Measurements from ENCODE around the gene PEX5L.

Gene PEX5L

DNA sequence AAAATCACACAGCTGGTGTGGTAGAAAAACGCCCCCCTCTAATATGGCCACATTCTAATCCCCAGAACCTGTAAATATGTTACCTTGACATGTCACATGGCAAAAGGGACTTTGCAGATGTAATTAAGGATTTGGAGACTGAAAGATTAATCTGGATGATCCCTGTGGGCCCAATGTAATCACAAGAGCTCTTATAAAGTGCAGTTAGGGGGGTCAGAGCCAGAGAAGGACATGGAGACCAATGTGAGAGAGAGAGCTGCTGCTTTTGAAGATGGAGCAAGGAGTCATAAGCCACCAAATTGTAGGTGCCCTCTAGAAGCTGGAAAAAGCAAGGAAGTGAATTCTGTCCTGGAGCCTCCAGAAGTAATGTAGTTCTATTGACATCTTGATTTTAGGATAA, 152.6 kb downstream of the PEX5L start:
- no peaks in the 10 kb centered on the region for H3K36me3 ChIP-seq (replicated peaks; ENCODE audit: insufficient read depth, low read length)
- H3K4me1 ChIP-seq (ENCODE audit: low read length): peaks cover 8% of the 10 kb centered on the region
- H4K20me1 ChIP-seq (ENCODE audit: insufficient read depth, low read length): no peaks in the 10 kb centered on the region
- H3K9ac ChIP-seq (ENCODE audit: low read length): no peak overlapping the region
- no peak overlapping the region for H2AFZ ChIP-seq (ENCODE audit: low read length)
- TF ChIP-seq, protein P1, sequence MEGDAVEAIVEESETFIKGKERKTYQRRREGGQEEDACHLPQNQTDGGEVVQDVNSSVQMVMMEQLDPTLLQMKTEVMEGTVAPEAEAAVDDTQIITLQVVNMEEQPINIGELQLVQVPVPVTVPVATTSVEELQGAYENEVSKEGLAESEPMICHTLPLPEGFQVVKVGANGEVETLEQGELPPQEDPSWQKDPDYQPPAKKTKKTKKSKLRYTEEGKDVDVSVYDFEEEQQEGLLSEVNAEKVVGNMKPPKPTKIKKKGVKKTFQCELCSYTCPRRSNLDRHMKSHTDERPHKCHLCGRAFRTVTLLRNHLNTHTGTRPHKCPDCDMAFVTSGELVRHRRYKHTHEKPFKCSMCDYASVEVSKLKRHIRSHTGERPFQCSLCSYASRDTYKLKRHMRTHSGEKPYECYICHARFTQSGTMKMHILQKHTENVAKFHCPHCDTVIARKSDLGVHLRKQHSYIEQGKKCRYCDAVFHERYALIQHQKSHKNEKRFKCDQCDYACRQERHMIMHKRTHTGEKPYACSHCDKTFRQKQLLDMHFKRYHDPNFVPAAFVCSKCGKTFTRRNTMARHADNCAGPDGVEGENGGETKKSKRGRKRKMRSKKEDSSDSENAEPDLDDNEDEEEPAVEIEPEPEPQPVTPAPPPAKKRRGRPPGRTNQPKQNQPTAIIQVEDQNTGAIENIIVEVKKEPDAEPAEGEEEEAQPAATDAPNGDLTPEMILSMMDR (IDR thresholded peaks at IDR 0.05; ENCODE audit: low read length): no peak
- TF ChIP-seq EZH2 (optimal IDR thresholded peaks at IDR 0.05; ENCODE audit: low read depth, low read length) (no peak), EZH2phosphoT487 (IDR thresholded peaks at IDR 0.05; ENCODE audit: low read length) (no peak)
- H3K9me2 ChIP-seq (replicated peaks; ENCODE audit: insufficient read depth, low read length): no peaks in the 10 kb centered on the region
- no peak overlapping the region for H3K27ac ChIP-seq (ENCODE audit: low read length)
- H3K79me2 ChIP-seq (ENCODE audit: low read length): no peaks in the 10 kb centered on the region
- no peaks in the 10 kb centered on the region for H3K27me3 ChIP-seq (replicated peaks; ENCODE audit: insufficient read depth, low read length)
- no peak overlapping the region for H3K4me2 ChIP-seq (ENCODE audit: low read depth, low read length)
- DNase-seq: no peak
- H3K4me3 ChIP-seq (ENCODE audit: low read length): no peak overlapping the region
- no peaks in the 10 kb centered on the region; the same call in 1 of the 2 replicates for H3F3A ChIP-seq (ENCODE audit: insufficient read depth, low read length)
- H3K9me3 ChIP-seq (replicated peaks; ENCODE audit: insufficient read depth, low read length): no peaks in the 10 kb centered on the region

DNA sequence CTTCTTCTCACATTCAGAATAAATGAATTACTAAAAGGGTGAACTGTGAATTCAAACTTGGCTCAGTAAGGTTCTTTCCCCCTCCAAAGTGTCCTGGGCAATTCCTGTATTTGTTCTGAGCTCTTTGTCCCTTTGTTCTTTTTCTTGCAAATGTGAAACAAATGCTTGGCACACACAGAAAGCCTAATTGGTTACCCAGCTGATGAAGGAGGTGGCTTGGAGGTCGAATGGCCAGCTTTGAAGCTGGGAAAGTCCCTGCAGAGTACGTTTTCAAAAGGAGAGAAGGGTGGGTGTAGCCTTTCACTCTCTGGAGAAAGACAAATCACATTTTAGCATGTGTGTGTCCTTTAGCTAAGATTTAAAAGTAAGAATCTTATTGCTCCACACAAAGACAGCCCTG, 154.4 kb downstream of the PEX5L start:
- H3K9me2 ChIP-seq (replicated peaks; ENCODE audit: insufficient read depth, low read length): no peaks in the 10 kb centered on the region
- H3K27me3 ChIP-seq (replicated peaks; ENCODE audit: insufficient read depth, low read length): no peaks in the 10 kb centered on the region
- no peaks in the 10 kb centered on the region; the same call in 1 of the 2 replicates for H3F3A ChIP-seq (ENCODE audit: insufficient read depth, low read length)
- H3K9me3 ChIP-seq (replicated peaks; ENCODE audit: insufficient read depth, low read length): no peaks in the 10 kb centered on the region
- H3K4me2 ChIP-seq (ENCODE audit: low read depth, low read length): peak overlapping the region; percentile 27
- peak overlapping the region; percentile 18; the same call in 1 of the 2 replicates for H2AFZ ChIP-seq (ENCODE audit: low read length)
- no peaks in the 10 kb centered on the region for H4K20me1 ChIP-seq (ENCODE audit: insufficient read depth, low read length)
- peaks cover 8% of the 10 kb centered on the region for H3K4me1 ChIP-seq (ENCODE audit: low read length)
- peak; percentile 84 for DNase-seq
- TF ChIP-seq EZH2phosphoT487 (IDR thresholded peaks at IDR 0.05; ENCODE audit: low read length) (no peak), EZH2 (optimal IDR thresholded peaks at IDR 0.05; ENCODE audit: low read depth, low read length) (no peak)
- TF ChIP-seq, protein P1 (IDR thresholded peaks at IDR 0.05; ENCODE audit: low read length): no peak
- H3K4me3 ChIP-seq (ENCODE audit: low read length): no peak overlapping the region
- H3K27ac ChIP-seq (ENCODE audit: low read length): peak overlapping the region; percentile 40; the same call in 1 of the 2 replicates
- no peaks in the 10 kb centered on the region for H3K36me3 ChIP-seq (replicated peaks; ENCODE audit: insufficient read depth, low read length)
- H3K79me2 ChIP-seq (ENCODE audit: low read length): no peaks in the 10 kb centered on the region
- no peak overlapping the region for H3K9ac ChIP-seq (ENCODE audit: low read length)

DNA sequence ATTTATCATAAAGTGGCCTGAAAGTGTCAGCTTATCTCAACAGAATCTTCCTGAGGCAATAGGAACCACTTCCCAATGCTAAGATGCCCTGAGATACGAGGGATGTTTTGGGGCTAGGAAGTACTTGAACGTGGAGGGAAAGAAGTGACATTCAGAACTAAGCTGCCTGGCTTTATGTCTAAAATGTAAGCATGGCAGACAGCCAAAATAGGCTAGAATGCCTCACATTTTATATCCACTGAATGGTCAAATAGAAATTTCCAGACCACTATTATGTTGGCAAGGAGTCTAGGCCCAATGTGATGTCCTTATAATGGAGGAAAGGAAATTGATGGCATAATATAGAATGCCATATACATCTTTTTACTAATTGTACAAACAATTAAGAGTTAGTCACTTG, 154.9 kb downstream of the PEX5L start:
- Histone ChIP-seq H3F3A (ENCODE audit: insufficient read depth, low read length) (no peaks in the 10 kb centered on the region; the same call in 1 of the 2 replicates), H3K36me3 (replicated peaks; ENCODE audit: insufficient read depth, low read length) (no peaks in the 10 kb centered on the region), H2AFZ (ENCODE audit: low read length) (no peak overlapping the region; the same call in 1 of the 2 replicates), H3K79me2 (ENCODE audit: low read length) (no peaks in the 10 kb centered on the region), H3K4me2 (ENCODE audit: low read depth, low read length) (peak overlapping the region; percentile 27; the same call in 1 of the 2 replicates), H3K9me2 (replicated peaks; ENCODE audit: insufficient read depth, low read length) (no peaks in the 10 kb centered on the region), H3K27ac (ENCODE audit: low read length) (0 out of 2 replicates have a peak overlapping the region, but pooled peaks have one; percentile 40), H3K4me1 (ENCODE audit: low read length) (peaks cover 8% of the 10 kb centered on the region), H4K20me1 (ENCODE audit: insufficient read depth, low read length) (no peaks in the 10 kb centered on the region), H3K4me3 (ENCODE audit: low read length) (no peak overlapping the region), H3K9ac (ENCODE audit: low read length) (no peak overlapping the region), H3K9me3 (replicated peaks; ENCODE audit: insufficient read depth, low read length) (no peaks in the 10 kb centered on the region), H3K27me3 (replicated peaks; ENCODE audit: insufficient read depth, low read length) (no peaks in the 10 kb centered on the region)
- TF ChIP-seq EZH2 (optimal IDR thresholded peaks at IDR 0.05; ENCODE audit: low read depth, low read length): no peak
- TF ChIP-seq EZH2phosphoT487 (IDR thresholded peaks at IDR 0.05; ENCODE audit: low read length): no peak
- TF ChIP-seq, protein P1 (IDR thresholded peaks at IDR 0.05; ENCODE audit: low read length): no peak
- DNase-seq: no peak

Data from MM.1S (cell line).